SK-N-SH treated with all-trans-retinoic acid at 6 μM for 48 hours (cell line): ENCODE results near the gene DEFB113.

ENCODE experiments used
- CSDC2 ChIP-seq: fragments of 250-450 bp; sonication (Bioruptor Pico); IDR thresholded peaks from 2 replicates; pipeline ENCODE4 v1.5.0; 2020; ENCODE audit warnings: mild to moderate bottlenecking, moderate library complexity
- ZFP30 ChIP-seq: fragments of 450-650 bp; formaldehyde crosslinking; IDR thresholded peaks from 2 replicates; pipeline ENCODE4 v1.5.0; 2022; ENCODE audit warnings: mild to moderate bottlenecking, moderate library complexity
- TF ChIP-seq, protein P1 (sequence below): fragments of 250-450 bp; sonication (Bioruptor Pico); IDR thresholded peaks from 2 replicates; pipeline ENCODE4 v1.8.0; 2020; ENCODE audit warnings: mild to moderate bottlenecking, moderate library complexity, borderline replicate concordance

DNA sequence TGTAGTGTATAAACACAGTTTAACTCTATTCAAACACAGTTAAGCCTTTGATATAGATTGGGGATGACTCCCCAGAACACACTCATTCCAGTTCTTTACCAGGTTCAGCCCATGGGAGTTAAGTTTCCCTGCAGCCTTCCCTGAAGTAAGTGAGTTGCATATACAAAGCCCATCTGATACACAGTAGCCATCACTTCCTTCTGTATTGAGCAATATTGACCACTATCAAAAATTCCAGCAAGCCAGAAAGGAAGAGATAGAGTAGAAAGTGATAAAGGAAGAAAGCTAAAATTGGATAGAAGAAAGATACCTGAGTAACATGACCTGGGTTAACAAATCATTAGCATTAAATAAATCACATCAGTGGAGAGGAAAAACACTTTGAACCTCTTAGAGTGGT lies 40.1 kb downstream of the DEFB113 start:
- TF ChIP-seq ZFP30 (CRISPR knock-in tag): no peak
- TF ChIP-seq CSDC2: no peak
- TF ChIP-seq, protein P1, sequence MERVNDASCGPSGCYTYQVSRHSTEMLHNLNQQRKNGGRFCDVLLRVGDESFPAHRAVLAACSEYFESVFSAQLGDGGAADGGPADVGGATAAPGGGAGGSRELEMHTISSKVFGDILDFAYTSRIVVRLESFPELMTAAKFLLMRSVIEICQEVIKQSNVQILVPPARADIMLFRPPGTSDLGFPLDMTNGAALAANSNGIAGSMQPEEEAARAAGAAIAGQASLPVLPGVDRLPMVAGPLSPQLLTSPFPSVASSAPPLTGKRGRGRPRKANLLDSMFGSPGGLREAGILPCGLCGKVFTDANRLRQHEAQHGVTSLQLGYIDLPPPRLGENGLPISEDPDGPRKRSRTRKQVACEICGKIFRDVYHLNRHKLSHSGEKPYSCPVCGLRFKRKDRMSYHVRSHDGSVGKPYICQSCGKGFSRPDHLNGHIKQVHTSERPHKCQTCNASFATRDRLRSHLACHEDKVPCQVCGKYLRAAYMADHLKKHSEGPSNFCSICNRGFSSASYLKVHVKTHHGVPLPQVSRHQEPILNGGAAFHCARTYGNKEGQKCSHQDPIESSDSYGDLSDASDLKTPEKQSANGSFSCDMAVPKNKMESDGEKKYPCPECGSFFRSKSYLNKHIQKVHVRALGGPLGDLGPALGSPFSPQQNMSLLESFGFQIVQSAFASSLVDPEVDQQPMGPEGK: no peak
